WTC11 (cell line): ENCODE data around the gene TAF10. TPM values are rescaled to one million over a fixed set of nuclear protein-coding genes. Genes with fewer than 3 reads are reported as not detected.

Experiments
- ATAC-seq: fragments of 200-7000 bp; cut with Tn5 transposase; 2 replicates; pipeline ENCODE4 v1.10.0; 2021; ENCODE audit warnings: mild to moderate bottlenecking, moderate library complexity
- CTCF ChIA-PET: fragments of 300-600 bp; sonication (Branson Sonifier 250); formaldehyde crosslinking; loops from one replicate; lab custom pipeline; 2021; ENCODE audit warnings: antibody characterized with exemption; lab: Charles Lee
- POLR2A ChIA-PET: fragments of 350-600 bp; sonication (Branson Sonifier 250); formaldehyde crosslinking; loops from one replicate; lab custom pipeline; 2021; ENCODE audit warnings: antibody characterized with exemption; lab: Charles Lee
- DNase-seq: peaks from one replicate; pipeline ENCODE4 v3.0.0; 2021; ENCODE audit warnings: low spot score
- H3K27ac Mint-ChIP-seq: 2 replicates; pipeline ENCODE4 v1.8.0; 2021; ENCODE audit warnings: mixed read lengths
- H3K27me3 Mint-ChIP-seq: 2 replicates; pipeline ENCODE4 v1.8.0; 2021; ENCODE audit warnings: low read depth, mild to moderate bottlenecking, moderate library complexity, mixed read lengths
- H3K36me3 Mint-ChIP-seq: 2 replicates; pipeline ENCODE4 v1.8.0; 2021; ENCODE audit warnings: mixed read lengths
- H3K4me1 Mint-ChIP-seq: 2 replicates; pipeline ENCODE4 v1.8.0; 2022; ENCODE audit warnings: mixed read lengths
- H3K4me3 Mint-ChIP-seq: 2 replicates; pipeline ENCODE4 v1.8.0; 2021; ENCODE audit warnings: mild to moderate bottlenecking, moderate library complexity, mixed read lengths
- H3K9me3 Mint-ChIP-seq: 2 replicates; pipeline ENCODE4 v1.8.0; 2021; ENCODE audit warnings: mixed read lengths
- ATF1 ChIP-seq: sonication (generic); formaldehyde crosslinking; IDR thresholded peaks from 2 replicates; pipeline ENCODE4 v1.8.1; 2023; ENCODE audit warnings: mild to moderate bottlenecking, moderate library complexity, missing genetic modification reagents
- ATF6 ChIP-seq: sonication (generic); formaldehyde crosslinking; IDR thresholded peaks from 2 replicates; pipeline ENCODE4 v1.8.1; 2023; ENCODE audit warnings: mild to moderate bottlenecking, missing genetic modification reagents
- CBFB ChIP-seq: sonication (generic); formaldehyde crosslinking; IDR thresholded peaks from 2 replicates; pipeline ENCODE4 v1.8.1; 2022; ENCODE audit warnings: mild to moderate bottlenecking, low read depth, missing genetic modification reagents
- ERG ChIP-seq: fragments of 250-450 bp; sonication (Bioruptor Pico); IDR thresholded peaks from 2 replicates; pipeline ENCODE4 v1.8.0; 2021; ENCODE audit warnings: mild to moderate bottlenecking
- FOXK1 ChIP-seq: sonication (generic); formaldehyde crosslinking; IDR thresholded peaks from 2 replicates; pipeline ENCODE4 v1.8.0; 2022; ENCODE audit warnings: mild to moderate bottlenecking, moderate library complexity, missing genetic modification reagents
- GTF2I ChIP-seq: fragments of 250-450 bp; sonication (Bioruptor Pico); conservative IDR thresholded peaks from 2 replicates; pipeline ENCODE4 v1.4.0; 2021; ENCODE audit warnings: mild to moderate bottlenecking
- IRF1 ChIP-seq: sonication (generic); formaldehyde crosslinking; IDR thresholded peaks from 2 replicates; pipeline ENCODE4 v1.8.0; 2023; ENCODE audit warnings: missing genetic modification reagents
- MXD4 ChIP-seq: fragments of 250-450 bp; sonication (Bioruptor Pico); IDR thresholded peaks from 2 replicates; pipeline ENCODE4 v1.8.0; 2021; ENCODE audit warnings: mild to moderate bottlenecking, moderate library complexity, borderline replicate concordance
- NFYB ChIP-seq: sonication (generic); formaldehyde crosslinking; conservative IDR thresholded peaks from 2 replicates; pipeline ENCODE4 v1.8.0; 2022; ENCODE audit warnings: low read depth, missing genetic modification reagents
- PRDM15 ChIP-seq: sonication (generic); formaldehyde crosslinking; IDR thresholded peaks from 2 replicates; pipeline ENCODE4 v1.8.0; 2022; ENCODE audit warnings: missing genetic modification reagents
- STAT6 ChIP-seq: sonication (generic); formaldehyde crosslinking; conservative IDR thresholded peaks from 2 replicates; pipeline ENCODE4 v1.8.1; 2023; ENCODE audit warnings: mild to moderate bottlenecking, low read depth, missing genetic modification reagents, moderate library complexity
- USF2 ChIP-seq: sonication (generic); formaldehyde crosslinking; IDR thresholded peaks from 2 replicates; pipeline ENCODE4 v1.8.1; 2023; ENCODE audit warnings: mild to moderate bottlenecking, missing genetic modification reagents, moderate library complexity
- ZMAT4 ChIP-seq: fragments of 250-450 bp; sonication (Bioruptor Pico); IDR thresholded peaks from 2 replicates; pipeline ENCODE4 v1.9.0; 2021; ENCODE audit warnings: mild to moderate bottlenecking
- ZNF671 ChIP-seq: fragments of 250-450 bp; sonication (Bioruptor Pico); IDR thresholded peaks from 2 replicates; pipeline ENCODE4 v1.8.0; 2021; ENCODE audit warnings: mild to moderate bottlenecking
- total RNA-seq: library from RNA; stranded (reverse); gene quantifications from 3 replicates; pipeline ENCODE4 v1.2.3, GENCODE V29; 2021

TAF10 gene
- total RNA-seq, 1 experiment from 2014 or later = 165 TPM

- peak; percentile 7; the same call in 1 of the 2 replicates for ATAC-seq
- no peak for DNase-seq
- no peaks in the 10 kb centered on the region for H3K9me3 Mint-ChIP-seq
- peaks cover 11% of the 10 kb centered on the region for H3K4me1 Mint-ChIP-seq
- peak overlapping the region; percentile 79 for H3K4me3 Mint-ChIP-seq
- no peak overlapping the region for H3K27ac Mint-ChIP-seq
- ChIA-PET CTCF (interaction anchor here (2.3 kb wide), 1 partner anchor 11 kb away, joined by 14 read pairs; no protein-coding TSS in a partner anchor), POLR2A (no interaction called here)
- no peaks in the 10 kb centered on the region for H3K36me3 Mint-ChIP-seq
- TF ChIP-seq ATF6 (CRISPR knock-in tag) = no peak
- TF ChIP-seq ATF1 (CRISPR knock-in tag) = no peak
- no peak for TF ChIP-seq NFYB (CRISPR knock-in tag)
- no peak for TF ChIP-seq USF2 (CRISPR knock-in tag)
- no peak for TF ChIP-seq IRF1
- no peak for TF ChIP-seq PRDM15
- TF ChIP-seq ZNF671 (CRISPR knock-in tag) = no peak
- TF ChIP-seq ERG (CRISPR knock-in tag) = no peak
- no peak for TF ChIP-seq GTF2I (CRISPR knock-in tag)
- TF ChIP-seq CBFB = no peak
- TF ChIP-seq STAT6 = no peak
- no peak for TF ChIP-seq MXD4 (CRISPR knock-in tag)
- H3K27me3 Mint-ChIP-seq = peaks cover 19% of the 10 kb centered on the region
Observed at GRCh38 chr11:6656936-6657335, 44.9 kb upstream of the TAF10 start.

GRCh38 chr11:6656584-6656915 lies 44.5 kb upstream of the TAF10 start:
- ChIA-PET CTCF (interaction anchor here (2.3 kb wide), 1 partner anchor 11 kb away, joined by 14 read pairs; no protein-coding TSS in a partner anchor), POLR2A (no interaction called here)
- Mint-ChIP-seq H3K36me3 (no peaks in the 10 kb centered on the region), H3K27ac (no peak overlapping the region), H3K9me3 (no peaks in the 10 kb centered on the region), H3K4me3 (peak overlapping the region; percentile 79), H3K4me1 (peaks cover 11% of the 10 kb centered on the region), H3K27me3 (peaks cover 19% of the 10 kb centered on the region)
- TF ChIP-seq ZMAT4 (no peak), FOXK1 (no peak), MXD4 (CRISPR knock-in tag) (no peak)
- ATAC-seq (no peak), DNase-seq (no peak)
